Peyer's patch (tissue), 4 donors: ENCODE data around the gene SORCS3. TPM values are rescaled to one million over a fixed set of nuclear protein-coding genes. Genes with fewer than 3 reads are reported as not detected.

ENCODE experiments used
- DNase-seq, 3 donors: peaks; one replicate each; pipeline ENCODE4 v3.0.0-alpha.2; 2017 to 2019
- H3K27ac ChIP-seq, 4 donors: fragments of 200-600 bp; sonication (generic); one replicate each; pipeline ENCODE4 v1.5.1; 2016 to 2019
- H3K27me3 ChIP-seq, 2 donors: fragments of 200-600 bp; sonication (generic); one replicate each; pipeline ENCODE4 v1.5.1; 2019
- H3K36me3 ChIP-seq, 3 donors: fragments of 200-600 bp; sonication (generic); one replicate each; pipeline ENCODE4 v1.5.1; 2016 to 2019
- H3K4me1 ChIP-seq, 4 donors: fragments of 200-600 bp; sonication (generic); one replicate each; pipeline ENCODE4 v1.5.1; 2016 to 2019
- H3K4me3 ChIP-seq, 4 donors: fragments of 200-600 bp; sonication (generic); 1 replicate in 3 of 4; 2 replicates in 1 of 4; pipeline ENCODE4 v1.5.1; 2016 to 2019; ENCODE audit warnings: mild to moderate bottlenecking in 1 of 4
- H3K9me3 ChIP-seq, 4 donors: fragments of 200-600 bp; sonication (generic); one replicate each; pipeline ENCODE4 v1.5.1; 2016 to 2019; ENCODE audit warnings: mild to moderate bottlenecking in 1 of 4
- POLR2A ChIP-seq, 2 donors: fragments of 450-650 bp; IDR thresholded peaks; one replicate each; pipeline ENCODE4 v1.5.1; 2017; ENCODE audit warnings: antibody characterized with exemption in 2 of 2, mild to moderate bottlenecking in 2 of 2, moderate library complexity in 2 of 2
- total RNA-seq, 4 donors: library from RNA; depleted of rRNA; stranded (reverse); fragments of >200 nt; gene quantifications; one replicate each; pipeline ENCODE4 v1.1.0, GENCODE V29; 2016
- TF ChIP-seq, protein P1 (sequence below), 6 experiments: fragments of 450-650 bp in 4 of 6; fragments of 200-600 bp in 2 of 6; sonication (generic) in 1 of 6; IDR thresholded peaks; one replicate each; pipeline ENCODE4 v1.5.1; 2017 to 2019; ENCODE audit warnings: antibody characterized with exemption in 6 of 6, mild to moderate bottlenecking in 3 of 6, moderate library complexity in 1 of 6

Gene SORCS3
- total RNA-seq, 4 donors from 2014 or later = 0.27 to 0.66 TPM; not detected in 2

DNA sequence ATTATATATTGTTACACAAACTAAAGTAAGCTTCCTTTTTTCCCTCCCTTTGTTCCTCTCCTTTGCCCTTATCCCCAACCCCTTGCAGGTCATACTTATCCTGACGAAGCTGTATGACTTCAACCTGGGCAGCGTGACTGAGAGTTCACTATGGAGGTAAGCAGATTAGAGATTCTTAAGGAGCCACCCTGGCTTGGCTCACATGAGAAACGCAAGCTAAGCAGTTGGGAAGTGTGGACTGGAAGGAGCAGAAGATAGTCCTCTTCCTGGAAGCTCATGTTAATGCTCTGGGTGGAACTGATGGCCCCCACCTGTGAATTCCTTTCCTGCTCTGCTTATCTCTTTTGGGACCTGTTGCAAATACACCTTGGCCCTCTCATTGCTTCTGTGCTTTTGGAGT lies 201.6 kb downstream of the SORCS3 start:
- Histone ChIP-seq H3K4me3 (no peak overlapping the region), H3K27ac (no peak overlapping the region), H3K36me3 (no peaks in the 10 kb centered on the region), H3K27me3 (no peaks in the 10 kb centered on the region), H3K4me1 (no peaks in the 10 kb centered on the region), H3K9me3 (no peaks in the 10 kb centered on the region)
- TF ChIP-seq POLR2A (IDR thresholded peaks at IDR 0.05) = no peak
- TF ChIP-seq, protein P1, sequence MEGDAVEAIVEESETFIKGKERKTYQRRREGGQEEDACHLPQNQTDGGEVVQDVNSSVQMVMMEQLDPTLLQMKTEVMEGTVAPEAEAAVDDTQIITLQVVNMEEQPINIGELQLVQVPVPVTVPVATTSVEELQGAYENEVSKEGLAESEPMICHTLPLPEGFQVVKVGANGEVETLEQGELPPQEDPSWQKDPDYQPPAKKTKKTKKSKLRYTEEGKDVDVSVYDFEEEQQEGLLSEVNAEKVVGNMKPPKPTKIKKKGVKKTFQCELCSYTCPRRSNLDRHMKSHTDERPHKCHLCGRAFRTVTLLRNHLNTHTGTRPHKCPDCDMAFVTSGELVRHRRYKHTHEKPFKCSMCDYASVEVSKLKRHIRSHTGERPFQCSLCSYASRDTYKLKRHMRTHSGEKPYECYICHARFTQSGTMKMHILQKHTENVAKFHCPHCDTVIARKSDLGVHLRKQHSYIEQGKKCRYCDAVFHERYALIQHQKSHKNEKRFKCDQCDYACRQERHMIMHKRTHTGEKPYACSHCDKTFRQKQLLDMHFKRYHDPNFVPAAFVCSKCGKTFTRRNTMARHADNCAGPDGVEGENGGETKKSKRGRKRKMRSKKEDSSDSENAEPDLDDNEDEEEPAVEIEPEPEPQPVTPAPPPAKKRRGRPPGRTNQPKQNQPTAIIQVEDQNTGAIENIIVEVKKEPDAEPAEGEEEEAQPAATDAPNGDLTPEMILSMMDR (IDR thresholded peaks at IDR 0.05) = no peak
- DNase-seq = no peak

GRCh38 chr10:104844073-104844472 lies 203.0 kb downstream of the SORCS3 start:
- Histone ChIP-seq H3K27ac (no peak overlapping the region), H3K9me3 (no peaks in the 10 kb centered on the region), H3K27me3 (no peaks in the 10 kb centered on the region), H3K36me3 (no peaks in the 10 kb centered on the region), H3K4me3 (no peak overlapping the region), H3K4me1 (no peaks in the 10 kb centered on the region)
- no peak for TF ChIP-seq POLR2A (IDR thresholded peaks at IDR 0.05)
- TF ChIP-seq, protein P1 (IDR thresholded peaks at IDR 0.05) = no peak
- no peak for DNase-seq

DNA sequence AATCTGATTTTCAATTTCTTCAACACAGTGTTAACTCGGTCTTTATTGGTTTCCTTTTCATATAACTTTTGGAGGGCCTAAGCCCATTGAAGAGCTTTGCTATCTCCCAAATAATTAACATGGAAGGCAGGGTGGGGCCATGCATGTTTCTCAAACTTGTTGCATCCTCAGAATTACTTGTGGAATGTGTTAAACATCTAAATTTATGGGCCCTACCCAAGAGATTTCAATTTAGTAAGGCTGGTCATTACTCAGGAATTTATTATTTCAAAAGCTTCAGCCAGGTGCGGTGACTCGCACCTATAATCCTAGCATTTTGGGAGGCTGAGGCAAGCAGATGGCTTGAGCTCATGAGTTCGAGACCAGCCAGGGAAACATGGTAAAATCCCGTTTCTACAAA lies 208.9 kb downstream of the SORCS3 start:
- no peak for TF ChIP-seq POLR2A (IDR thresholded peaks at IDR 0.05)
- TF ChIP-seq, protein P1 (IDR thresholded peaks at IDR 0.05) = no peak
- no peak for DNase-seq
- Histone ChIP-seq H3K27ac (no peak overlapping the region), H3K9me3 (no peaks in the 10 kb centered on the region), H3K4me1 (no peaks in the 10 kb centered on the region), H3K36me3 (no peaks in the 10 kb centered on the region), H3K27me3 (no peaks in the 10 kb centered on the region), H3K4me3 (no peak overlapping the region)

- Histone ChIP-seq H3K4me3 (no peak overlapping the region), H3K36me3 (no peaks in the 10 kb centered on the region), H3K9me3 (no peaks in the 10 kb centered on the region), H3K4me1 (no peaks in the 10 kb centered on the region), H3K27me3 (no peaks in the 10 kb centered on the region), H3K27ac (no peak overlapping the region)
- no peak for DNase-seq
- TF ChIP-seq POLR2A (IDR thresholded peaks at IDR 0.05) = no peak
- TF ChIP-seq, protein P1 (IDR thresholded peaks at IDR 0.05) = no peak
Observed at GRCh38 chr10:104867966-104868598, 227.0 kb downstream of the SORCS3 start.

GRCh38 chr10:104872691-104873090 lies 231.6 kb downstream of the SORCS3 start:
- no peaks in the 10 kb centered on the region for H3K4me1 ChIP-seq
- no peak for DNase-seq
- no peak overlapping the region for H3K4me3 ChIP-seq
- H3K9me3 ChIP-seq = no peaks in the 10 kb centered on the region
- no peaks in the 10 kb centered on the region for H3K36me3 ChIP-seq
- no peak overlapping the region for H3K27ac ChIP-seq
- H3K27me3 ChIP-seq = no peaks in the 10 kb centered on the region
- TF ChIP-seq, protein P1 (IDR thresholded peaks at IDR 0.05) = no peak
- no peak for TF ChIP-seq POLR2A (IDR thresholded peaks at IDR 0.05)

DNA sequence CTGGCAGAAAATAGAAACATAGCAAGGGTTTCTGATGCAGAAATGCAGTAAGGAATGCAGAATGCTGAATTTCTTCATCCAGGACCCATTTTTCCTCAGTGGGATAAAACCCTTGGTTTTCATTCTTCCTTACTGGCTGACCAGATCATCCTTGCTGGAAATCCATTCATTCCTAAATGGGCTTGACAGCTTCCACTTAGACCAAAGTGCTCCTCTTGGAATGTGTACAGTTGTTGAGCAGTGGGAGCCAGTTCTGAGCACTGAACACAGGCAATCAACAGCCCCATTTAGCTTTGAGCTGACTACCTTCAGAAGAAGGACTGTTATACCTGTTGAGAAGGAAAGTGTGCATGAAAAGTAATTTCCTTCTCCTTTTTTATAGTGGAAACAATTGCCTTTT lies 232.1 kb downstream of the SORCS3 start:
- TF ChIP-seq POLR2A (IDR thresholded peaks at IDR 0.05) = no peak
- TF ChIP-seq, protein P1 (IDR thresholded peaks at IDR 0.05) = no peak
- no peak overlapping the region for H3K4me3 ChIP-seq
- no peaks in the 10 kb centered on the region for H3K4me1 ChIP-seq
- H3K27me3 ChIP-seq = no peaks in the 10 kb centered on the region
- no peak overlapping the region for H3K27ac ChIP-seq
- no peaks in the 10 kb centered on the region for H3K9me3 ChIP-seq
- no peak for DNase-seq
- H3K36me3 ChIP-seq = no peaks in the 10 kb centered on the region
